ENCODE results near the gene SF3B3. TPM values are rescaled to one million over a fixed set of nuclear protein-coding genes. Genes with fewer than 3 reads are reported as not detected.

The SF3B3 gene
- total RNA-seq, 1 experiment from 2014 or later: 475 TPM

- ATAC-seq: no peak
- no peak for TF ChIP-seq ZNF532 (CRISPR knock-in tag; IDR thresholded peaks at IDR 0.05; ENCODE audit: borderline replicate concordance)
- no peak for TF ChIP-seq EMX1 (CRISPR knock-in tag; IDR thresholded peaks at IDR 0.05)
- TF ChIP-seq HMGA2 (CRISPR knock-in tag; IDR thresholded peaks at IDR 0.05): no peak
- TF ChIP-seq FOXP1 (CRISPR knock-in tag; IDR thresholded peaks at IDR 0.05; ENCODE audit: borderline replicate concordance): no peak
- no peak for TF ChIP-seq GTF2I (CRISPR knock-in tag; conservative IDR thresholded peaks at IDR 0.05)
- TF ChIP-seq JAZF1 (CRISPR knock-in tag; IDR thresholded peaks at IDR 0.05): no peak
- no peak for TF ChIP-seq ZNF425 (CRISPR knock-in tag; conservative IDR thresholded peaks at IDR 0.05)
- TF ChIP-seq ATF2 (CRISPR knock-in tag; IDR thresholded peaks at IDR 0.05; ENCODE audit: borderline replicate concordance, low read depth): no peak
- no peak for TF ChIP-seq FOXP4 (CRISPR knock-in tag; IDR thresholded peaks at IDR 0.05)
- no peak for TF ChIP-seq ZNF416 (CRISPR knock-in tag; IDR thresholded peaks at IDR 0.05)
- no peak for TF ChIP-seq MAX (CRISPR knock-in tag; IDR thresholded peaks at IDR 0.05)
- no peak for TF ChIP-seq ZNF423 (CRISPR knock-in tag; IDR thresholded peaks at IDR 0.05)
- no peak for TF ChIP-seq ELF4 (CRISPR knock-in tag; IDR thresholded peaks at IDR 0.05; ENCODE audit: low read depth)
- no peak for TF ChIP-seq ZBTB21 (CRISPR knock-in tag; IDR thresholded peaks at IDR 0.05; ENCODE audit: borderline replicate concordance)
- no peak for TF ChIP-seq ZNF396 (CRISPR knock-in tag; IDR thresholded peaks at IDR 0.05; ENCODE audit: borderline replicate concordance)
- TF ChIP-seq E2F4 (CRISPR knock-in tag; IDR thresholded peaks at IDR 0.05; ENCODE audit: borderline replicate concordance, low read depth): no peak
- TF ChIP-seq USF2 (CRISPR knock-in tag; IDR thresholded peaks at IDR 0.05): no peak
- POLR2A ChIA-PET: no interaction called here
- Mint-ChIP-seq H3K4me3 (no peak overlapping the region), H3K4me1 (no peaks in the 10 kb centered on the region), H3K36me3 (peaks cover 88% of the 10 kb centered on the region), H3K27me3 (ENCODE audit: low read depth) (no peaks in the 10 kb centered on the region), H3K27ac (no peak overlapping the region), H3K9me3 (no peaks in the 10 kb centered on the region)
- DNase-seq (ENCODE audit: low spot score): no peak
- CTCF ChIA-PET: no interaction called here
Observed at GRCh38 chr16:70540994-70541393, 17.4 kb downstream of the SF3B3 start.
